Measurements from ENCODE around the gene PDGFA.
A peak's percentile ranks its signal among the peaks of the same experiment; 100 is the strongest.

PDGFA gene

DNA sequence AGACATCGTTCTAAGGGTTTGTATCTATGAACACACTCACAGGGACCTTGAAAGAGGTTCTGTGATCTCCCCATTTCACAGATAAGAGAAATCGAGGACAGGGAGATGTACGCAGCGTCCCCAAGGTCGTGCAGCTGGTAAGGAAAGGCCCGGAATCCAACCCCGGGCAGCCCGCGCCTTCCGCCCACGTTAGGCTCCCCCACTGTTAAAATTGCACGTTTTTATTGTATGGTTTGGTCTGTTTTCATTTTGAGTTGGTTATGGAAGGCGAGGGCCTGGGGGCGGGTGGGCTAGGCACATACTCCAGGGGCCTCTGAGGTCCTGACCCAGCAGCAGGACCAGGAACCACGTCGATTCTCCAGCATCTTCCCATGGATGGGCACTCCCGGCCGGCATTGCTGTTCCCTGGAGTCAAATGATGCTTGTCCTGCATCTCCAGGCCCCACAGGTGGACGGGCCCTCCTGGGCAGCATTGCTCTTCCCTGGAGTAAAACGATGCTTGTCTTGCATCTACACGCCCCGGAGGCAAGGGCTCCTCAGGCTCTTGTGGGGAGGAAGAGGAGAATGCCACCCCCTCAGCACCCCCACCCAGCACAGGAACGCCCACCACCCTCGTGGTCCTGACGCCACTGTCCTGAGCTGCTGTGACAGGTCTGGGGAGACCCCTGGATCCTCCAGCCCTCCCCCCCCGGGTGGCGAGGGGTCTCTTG, 65.9 kb downstream of the PDGFA start:
- no peaks in the 10 kb centered on the region for H3K36me3 ChIP-seq (ENCODE audit: low read depth)
- H3K27me3 ChIP-seq (ENCODE audit: insufficient read depth, poor library complexity, severe bottlenecking): peaks cover 3% of the 10 kb centered on the region
- TF ChIP-seq, protein P1, sequence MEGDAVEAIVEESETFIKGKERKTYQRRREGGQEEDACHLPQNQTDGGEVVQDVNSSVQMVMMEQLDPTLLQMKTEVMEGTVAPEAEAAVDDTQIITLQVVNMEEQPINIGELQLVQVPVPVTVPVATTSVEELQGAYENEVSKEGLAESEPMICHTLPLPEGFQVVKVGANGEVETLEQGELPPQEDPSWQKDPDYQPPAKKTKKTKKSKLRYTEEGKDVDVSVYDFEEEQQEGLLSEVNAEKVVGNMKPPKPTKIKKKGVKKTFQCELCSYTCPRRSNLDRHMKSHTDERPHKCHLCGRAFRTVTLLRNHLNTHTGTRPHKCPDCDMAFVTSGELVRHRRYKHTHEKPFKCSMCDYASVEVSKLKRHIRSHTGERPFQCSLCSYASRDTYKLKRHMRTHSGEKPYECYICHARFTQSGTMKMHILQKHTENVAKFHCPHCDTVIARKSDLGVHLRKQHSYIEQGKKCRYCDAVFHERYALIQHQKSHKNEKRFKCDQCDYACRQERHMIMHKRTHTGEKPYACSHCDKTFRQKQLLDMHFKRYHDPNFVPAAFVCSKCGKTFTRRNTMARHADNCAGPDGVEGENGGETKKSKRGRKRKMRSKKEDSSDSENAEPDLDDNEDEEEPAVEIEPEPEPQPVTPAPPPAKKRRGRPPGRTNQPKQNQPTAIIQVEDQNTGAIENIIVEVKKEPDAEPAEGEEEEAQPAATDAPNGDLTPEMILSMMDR (IDR thresholded peaks at IDR 0.05; ENCODE audit: poor library complexity, severe bottlenecking): no peak
- no peak overlapping the region for H3K4me3 ChIP-seq (ENCODE audit: severe bottlenecking)
- H3K4me1 ChIP-seq (ENCODE audit: insufficient read depth, poor library complexity, severe bottlenecking): no peaks in the 10 kb centered on the region
- DNase-seq (ENCODE audit: low spot score) (no peak), ATAC-seq (ENCODE audit: low read depth) (no peak)
- no peak overlapping the region for H3K27ac ChIP-seq (ENCODE audit: poor library complexity, severe bottlenecking)
- no peaks in the 10 kb centered on the region for H3K9me3 ChIP-seq (ENCODE audit: severe bottlenecking)

DNA sequence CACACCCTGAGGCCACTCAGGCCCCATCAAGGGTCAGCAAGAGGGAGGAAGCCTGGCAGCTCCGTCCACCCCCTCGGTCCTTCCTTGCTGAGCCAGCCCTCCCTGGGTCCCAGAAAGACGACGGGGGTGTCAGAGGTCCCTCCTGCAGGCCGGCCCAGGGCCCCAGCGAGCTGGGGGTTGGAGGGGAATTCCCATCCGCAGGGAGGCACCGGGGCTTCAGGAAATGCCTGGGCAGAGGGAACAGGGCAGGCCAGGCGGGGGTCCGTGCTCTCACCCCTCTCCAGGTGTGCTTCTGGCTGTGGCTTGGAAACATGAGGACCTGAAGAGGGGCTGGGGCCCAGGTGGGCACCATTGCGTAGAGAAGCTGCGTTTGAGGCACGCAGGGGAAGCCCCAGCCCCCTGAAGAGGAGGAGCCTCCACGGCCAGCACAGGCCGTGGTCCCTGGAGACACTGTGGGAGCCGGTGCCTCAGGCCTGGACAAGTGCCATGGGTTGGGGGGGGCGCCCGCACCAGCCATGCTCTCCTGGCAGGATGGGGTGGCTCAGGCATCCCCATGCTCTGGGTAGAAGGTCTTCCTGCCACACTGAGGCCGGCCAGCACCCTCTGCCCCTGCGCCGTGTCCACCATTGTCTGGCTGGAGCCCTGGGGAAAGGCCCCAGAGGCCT, 66.7 kb downstream of the PDGFA start:
- Histone ChIP-seq H3K36me3 (ENCODE audit: low read depth) (no peaks in the 10 kb centered on the region), H3K4me1 (ENCODE audit: insufficient read depth, poor library complexity, severe bottlenecking) (no peaks in the 10 kb centered on the region), H3K27me3 (ENCODE audit: insufficient read depth, poor library complexity, severe bottlenecking) (peaks cover 3% of the 10 kb centered on the region), H3K27ac (ENCODE audit: poor library complexity, severe bottlenecking) (no peak overlapping the region), H3K4me3 (ENCODE audit: severe bottlenecking) (no peak overlapping the region), H3K9me3 (ENCODE audit: severe bottlenecking) (no peaks in the 10 kb centered on the region)
- TF ChIP-seq, protein P1 (IDR thresholded peaks at IDR 0.05; ENCODE audit: poor library complexity, severe bottlenecking): no peak
- DNase-seq (ENCODE audit: low spot score) (no peak), ATAC-seq (ENCODE audit: low read depth) (no peak)

DNA sequence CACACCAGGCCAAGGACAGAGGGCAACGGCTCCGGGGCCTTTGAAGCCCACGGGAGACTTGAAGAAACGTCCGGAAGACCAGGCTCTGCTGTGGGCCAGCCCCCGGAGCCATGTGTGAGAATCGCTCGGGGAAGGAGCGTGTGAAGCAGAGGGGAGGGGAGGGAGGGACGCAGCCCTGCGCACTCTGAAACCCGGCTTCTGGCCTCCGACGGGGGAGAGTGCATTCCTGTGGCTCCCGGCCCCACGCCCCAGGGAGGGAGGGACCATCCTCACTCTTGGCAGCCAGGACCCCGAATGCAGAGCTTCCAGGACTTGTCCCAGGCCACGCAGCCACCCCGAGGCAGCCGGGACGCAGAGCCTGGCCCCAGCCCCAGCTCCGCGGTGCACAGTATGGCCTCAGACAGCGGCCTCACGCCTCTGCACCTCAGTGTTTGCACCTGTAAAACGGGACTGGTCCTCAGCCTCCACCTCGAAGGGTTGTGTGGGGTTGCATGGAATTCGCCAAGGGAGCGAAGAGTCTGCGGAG, 67.4 kb downstream of the PDGFA start:
- no peak overlapping the region for H3K4me3 ChIP-seq (ENCODE audit: severe bottlenecking)
- ATAC-seq (ENCODE audit: low read depth): peak; percentile 30; the same call in 2 of the 3 replicates
- H3K36me3 ChIP-seq (ENCODE audit: low read depth): no peaks in the 10 kb centered on the region
- no peak overlapping the region for H3K27ac ChIP-seq (ENCODE audit: poor library complexity, severe bottlenecking)
- H3K9me3 ChIP-seq (ENCODE audit: severe bottlenecking): no peaks in the 10 kb centered on the region
- H3K4me1 ChIP-seq (ENCODE audit: insufficient read depth, poor library complexity, severe bottlenecking): no peaks in the 10 kb centered on the region
- H3K27me3 ChIP-seq (ENCODE audit: insufficient read depth, poor library complexity, severe bottlenecking): peaks cover 3% of the 10 kb centered on the region
- TF ChIP-seq, protein P1 (IDR thresholded peaks at IDR 0.05; ENCODE audit: poor library complexity, severe bottlenecking): no peak
- DNase-seq (ENCODE audit: low spot score): no peak

GRCh38 chr7:451255-452225, 68.1 kb downstream of the PDGFA start:
- TF ChIP-seq, protein P1 (IDR thresholded peaks at IDR 0.05; ENCODE audit: poor library complexity, severe bottlenecking): no peak
- DNase-seq (ENCODE audit: low spot score) (no peak), ATAC-seq (ENCODE audit: low read depth) (no peak)
- Histone ChIP-seq H3K27ac (ENCODE audit: poor library complexity, severe bottlenecking) (no peak overlapping the region), H3K9me3 (ENCODE audit: severe bottlenecking) (no peaks in the 10 kb centered on the region), H3K27me3 (ENCODE audit: insufficient read depth, poor library complexity, severe bottlenecking) (peaks cover 3% of the 10 kb centered on the region), H3K36me3 (ENCODE audit: low read depth) (no peaks in the 10 kb centered on the region), H3K4me1 (ENCODE audit: insufficient read depth, poor library complexity, severe bottlenecking) (no peaks in the 10 kb centered on the region), H3K4me3 (ENCODE audit: severe bottlenecking) (no peak overlapping the region)

All from RWPE2 (cell line).